ENCODE measurements around the gene CFAP92. TPM values are rescaled to one million over a fixed set of nuclear protein-coding genes. Genes with fewer than 3 reads are reported as not detected.
"Not testable (repeated sequence)": the region's sequence is repeated elsewhere in the genome, so short reads cannot be mapped to it uniquely, and the experiment has no call there.

Gene CFAP92
- total RNA-seq, 1 donor, result not detected

DNA sequence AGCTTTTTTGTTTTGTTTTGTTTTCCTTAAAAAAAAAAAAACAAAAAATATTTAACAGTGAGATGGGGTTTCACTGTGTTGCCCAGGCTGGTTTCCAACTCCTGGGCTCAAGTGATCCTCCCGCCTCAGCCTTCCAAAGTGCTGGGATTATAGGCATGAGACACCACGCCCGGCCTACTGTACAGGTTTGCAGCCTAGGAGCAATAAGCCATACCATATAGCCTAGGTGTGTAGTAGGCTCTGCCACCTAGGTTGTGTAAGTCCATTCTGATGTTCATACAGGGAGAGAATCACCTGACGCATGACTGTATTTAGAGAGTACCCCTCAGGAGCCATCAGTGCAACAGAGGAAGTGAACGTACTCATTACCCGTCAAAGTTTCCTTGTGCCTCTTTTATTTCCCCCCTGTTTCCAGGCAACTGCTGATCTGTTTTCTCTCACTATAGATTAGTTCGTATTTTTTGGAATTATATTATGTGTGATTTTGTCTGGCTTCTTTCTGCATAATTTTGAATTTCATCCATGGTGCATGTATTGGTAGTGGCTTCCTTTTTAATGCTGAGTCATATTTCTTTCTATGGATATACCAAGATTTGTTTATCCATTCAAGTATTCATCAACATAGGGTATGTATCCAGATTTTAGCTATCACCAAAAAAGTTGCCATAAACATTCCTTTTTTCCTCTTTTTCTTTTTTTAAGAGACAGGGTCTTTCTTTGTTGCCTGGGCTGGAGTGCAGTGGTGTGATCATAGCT lies 104.6 kb downstream of the CFAP92 start:
- TF ChIP-seq, protein P1, sequence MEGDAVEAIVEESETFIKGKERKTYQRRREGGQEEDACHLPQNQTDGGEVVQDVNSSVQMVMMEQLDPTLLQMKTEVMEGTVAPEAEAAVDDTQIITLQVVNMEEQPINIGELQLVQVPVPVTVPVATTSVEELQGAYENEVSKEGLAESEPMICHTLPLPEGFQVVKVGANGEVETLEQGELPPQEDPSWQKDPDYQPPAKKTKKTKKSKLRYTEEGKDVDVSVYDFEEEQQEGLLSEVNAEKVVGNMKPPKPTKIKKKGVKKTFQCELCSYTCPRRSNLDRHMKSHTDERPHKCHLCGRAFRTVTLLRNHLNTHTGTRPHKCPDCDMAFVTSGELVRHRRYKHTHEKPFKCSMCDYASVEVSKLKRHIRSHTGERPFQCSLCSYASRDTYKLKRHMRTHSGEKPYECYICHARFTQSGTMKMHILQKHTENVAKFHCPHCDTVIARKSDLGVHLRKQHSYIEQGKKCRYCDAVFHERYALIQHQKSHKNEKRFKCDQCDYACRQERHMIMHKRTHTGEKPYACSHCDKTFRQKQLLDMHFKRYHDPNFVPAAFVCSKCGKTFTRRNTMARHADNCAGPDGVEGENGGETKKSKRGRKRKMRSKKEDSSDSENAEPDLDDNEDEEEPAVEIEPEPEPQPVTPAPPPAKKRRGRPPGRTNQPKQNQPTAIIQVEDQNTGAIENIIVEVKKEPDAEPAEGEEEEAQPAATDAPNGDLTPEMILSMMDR (IDR thresholded peaks at IDR 0.05; ENCODE audit: insufficient read depth, low read depth, low read length), result no peak
- H3K4me3 ChIP-seq (ENCODE audit: low read depth, low read length), result no peak overlapping the region
- no peak for DNase-seq (ENCODE audit: low read depth)

GRCh38 chr3:128884992-128885391 lies 108.9 kb downstream of the CFAP92 start:
- TF ChIP-seq, protein P1 (IDR thresholded peaks at IDR 0.05; ENCODE audit: insufficient read depth, low read depth, low read length), result no peak
- DNase-seq (ENCODE audit: low read depth), result no peak
- no peak overlapping the region for H3K4me3 ChIP-seq (ENCODE audit: low read depth, low read length)

DNA sequence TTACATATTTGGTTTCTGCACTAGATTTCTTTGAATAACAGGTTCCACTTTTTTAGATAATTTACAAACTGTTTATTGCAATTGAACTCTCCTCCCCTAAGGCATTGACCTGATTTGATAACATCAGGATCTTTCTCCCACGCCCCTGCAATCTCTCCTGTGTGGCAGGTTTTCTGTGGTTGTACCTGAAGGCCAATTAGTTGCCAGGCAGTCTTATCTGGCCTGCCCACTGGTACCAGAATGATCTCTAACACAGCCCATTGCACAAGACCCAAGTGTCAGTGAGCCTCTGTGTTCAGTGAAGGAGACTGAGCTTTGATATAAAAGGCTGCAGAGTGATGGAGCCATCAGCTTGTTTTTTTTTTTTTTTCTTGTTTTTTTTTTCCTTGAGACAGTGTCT lies 111.2 kb downstream of the CFAP92 start:
- TF ChIP-seq, protein P1 (IDR thresholded peaks at IDR 0.05; ENCODE audit: insufficient read depth, low read depth, low read length), result no peak
- no peak overlapping the region for H3K4me3 ChIP-seq (ENCODE audit: low read depth, low read length)
- DNase-seq (ENCODE audit: low read depth), result no peak

DNA sequence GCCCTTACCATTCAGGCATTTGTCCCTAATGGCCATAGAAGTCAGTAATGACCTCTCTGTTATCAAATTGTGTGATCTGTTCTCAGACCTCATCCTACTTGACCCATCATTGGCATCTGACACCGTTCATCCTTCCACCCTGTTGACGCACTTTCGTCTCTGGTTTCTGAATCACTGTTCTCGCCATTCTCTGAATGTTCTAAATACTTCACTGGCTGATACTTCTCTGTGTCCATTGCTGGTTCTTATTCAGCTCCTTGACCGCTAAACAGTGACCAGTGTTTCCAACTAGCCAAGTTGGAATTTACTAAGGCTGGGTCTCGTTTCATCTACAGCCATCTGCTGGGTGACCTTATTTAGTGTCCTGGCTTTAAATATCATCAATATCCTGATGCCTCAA lies 112.3 kb downstream of the CFAP92 start:
- no peak for DNase-seq (ENCODE audit: low read depth)
- TF ChIP-seq, protein P1 (IDR thresholded peaks at IDR 0.05; ENCODE audit: insufficient read depth, low read depth, low read length), result no peak
- no peak overlapping the region for H3K4me3 ChIP-seq (ENCODE audit: low read depth, low read length)

DNA sequence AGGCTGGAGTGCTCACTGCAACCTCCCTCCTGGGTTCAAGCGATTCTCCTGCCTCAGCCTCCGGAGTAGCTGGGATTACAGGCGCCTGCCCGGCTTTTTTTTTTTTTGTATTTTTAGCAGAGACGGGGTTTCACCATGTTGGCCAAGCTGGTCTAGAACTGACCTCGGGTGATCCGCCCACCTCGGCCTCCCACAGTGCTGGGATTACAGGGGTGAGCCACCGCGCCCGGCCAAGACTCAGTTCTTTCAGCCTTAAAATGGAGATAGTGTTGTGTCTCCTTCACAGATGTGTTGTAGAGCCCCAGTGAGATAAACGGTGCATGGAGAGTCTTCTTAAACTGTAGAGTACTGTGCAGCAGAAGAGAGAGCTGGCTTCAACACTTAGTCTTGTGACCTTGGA lies 113.4 kb downstream of the CFAP92 start:
- not testable (repeated sequence) for DNase-seq (ENCODE audit: low read depth)
- peak overlapping the region; percentile 80 for H3K4me3 ChIP-seq (ENCODE audit: low read depth, low read length)

DNA sequence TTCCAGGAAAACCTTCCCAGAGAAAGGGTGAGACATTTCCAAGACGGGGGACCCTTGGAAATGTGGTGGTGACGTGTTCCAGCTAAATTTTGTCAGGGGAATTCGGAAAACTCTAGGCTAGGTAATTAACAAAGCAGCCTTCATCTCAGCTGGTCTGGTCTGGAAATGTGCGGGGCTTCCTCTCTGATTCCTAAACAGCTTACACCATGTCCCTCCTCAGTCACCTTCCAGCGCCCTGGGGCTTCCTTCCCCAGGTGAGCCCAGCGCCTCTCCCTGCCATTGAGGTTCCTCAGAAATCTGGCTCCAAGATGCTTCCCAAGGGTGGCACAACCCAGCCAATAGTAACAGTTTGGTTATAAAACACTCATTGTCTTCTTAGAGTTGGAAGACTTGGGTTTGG lies 113.9 kb downstream of the CFAP92 start:
- H3K4me3 ChIP-seq (ENCODE audit: low read depth, low read length), result peak overlapping the region; percentile 80
- TF ChIP-seq, protein P1 (IDR thresholded peaks at IDR 0.05; ENCODE audit: insufficient read depth, low read depth, low read length), result no peak
- no peak for DNase-seq (ENCODE audit: low read depth)

- DNase-seq (ENCODE audit: low read depth), result peak; percentile 98
- H3K4me3 ChIP-seq (ENCODE audit: low read depth, low read length), result peak within 1 kb of the TSS; percentile 80
- TF ChIP-seq, protein P1 (IDR thresholded peaks at IDR 0.05; ENCODE audit: insufficient read depth, low read depth, low read length), result no peak
Measured at GRCh38 chr3:128879125-128879969, 114.5 kb downstream of the CFAP92 start, which contains the start of gene ACAD9. Gene ACAD9, plus strand, starts transcription at chr3:128879620. Its CDS starts 72 bp downstream, at chr3:128879692.
